Natural killer cell (primary cell): ENCODE measurements around the gene VAV3. TPM values are rescaled to one million over a fixed set of nuclear protein-coding genes. Genes with fewer than 3 reads are reported as not detected.

Experiments
- ATAC-seq, 3 donors: fragments of 150-1000 bp in 2 of 3; fragments of 200-7000 bp in 1 of 3; cut with Tn5 transposase; 1 replicate in 1 of 3; 2 replicates in 2 of 3; pipeline ENCODE4 v1.10.0; 2021; ENCODE audit warnings: mild to moderate bottlenecking in 2 of 3, moderate library complexity in 2 of 3
- DNase-seq, 2 donors: peaks; one replicate each; pipeline versions ENCODE4 v3.0.0 to v3.0.0-alpha.2; 2013 to 2021; ENCODE audit warnings: mixed read lengths in 1 of 2
- H3K27ac ChIP-seq: one replicate; pipeline ENCODE4 v1.5.1; 2013; ENCODE audit warnings: mild to moderate bottlenecking, low read length
- H3K27me3 ChIP-seq: one replicate; pipeline ENCODE4 v1.6.1; 2013; ENCODE audit warnings: low read length; ENCODE audit not compliant: control insufficient read depth, insufficient read depth
- H3K36me3 ChIP-seq: one replicate; pipeline ENCODE4 v1.6.1; 2013; ENCODE audit warnings: low read length; ENCODE audit not compliant: control insufficient read depth, insufficient read depth
- H3K4me1 ChIP-seq: one replicate; pipeline ENCODE4 v1.6.1; 2013; ENCODE audit warnings: low read length; ENCODE audit not compliant: control insufficient read depth, insufficient read depth
- H3K4me3 ChIP-seq: one replicate; pipeline ENCODE4 v1.5.1; 2013; ENCODE audit warnings: low read length
- H3K9me3 ChIP-seq: one replicate; pipeline ENCODE4 v1.6.1; 2013; ENCODE audit warnings: low read length; ENCODE audit not compliant: control insufficient read depth, insufficient read depth
- H3K27ac Mint-ChIP-seq, 2 donors: one replicate each; pipeline ENCODE4 v1.8.0; 2022; ENCODE audit warnings: mild to moderate bottlenecking in 2 of 2, mixed read lengths in 2 of 2, moderate library complexity in 1 of 2
- H3K27me3 Mint-ChIP-seq, 2 donors: one replicate each; pipeline ENCODE4 v1.8.0; 2022; ENCODE audit warnings: low read depth in 2 of 2, mixed read lengths in 2 of 2
- H3K36me3 Mint-ChIP-seq: one replicate; pipeline ENCODE4 v1.8.0; 2022; ENCODE audit warnings: mixed read lengths
- H3K4me1 Mint-ChIP-seq, 2 donors: one replicate each; pipeline ENCODE4 v1.8.0; 2022; ENCODE audit warnings: mixed read lengths in 2 of 2
- H3K4me3 Mint-ChIP-seq: one replicate; pipeline ENCODE4 v1.8.0; 2022; ENCODE audit warnings: mild to moderate bottlenecking, moderate library complexity, mixed read lengths
- H3K9me3 Mint-ChIP-seq, 2 donors: one replicate each; pipeline ENCODE4 v1.8.0; 2022; ENCODE audit warnings: mixed read lengths in 2 of 2
- CTCF ChIP-seq: fragments of 200-600 bp; IDR thresholded peaks from one replicate; pipeline ENCODE4 v1.8.0; 2022; ENCODE audit warnings: antibody characterized with exemption
- WGBS: methylation state at CpG from one replicate; pipeline ENCODE4 v1.1.7; 2013; ENCODE audit warnings: missing lambda C conversion rate; ENCODE audit not compliant: insufficient coverage; 5-methylcytosine and 5-hydroxymethylcytosine counted together
- intact Hi-C: fragments of 100-400 bp; cut with micrococcal nuclease; formaldehyde crosslinking; loops from one replicate; pipeline ENCODE4 v1.14.2; 2022
- total RNA-seq, 4 donors: library from RNA; stranded (reverse); fragments of 120-200 nt in 1 of 4; gene quantifications; one replicate each; pipeline versions ENCODE4 v1.2.3 to v1.2.4, GENCODE V29; 2013 to 2022

Gene VAV3
- total RNA-seq, 3 donors from 2014 or later (not counting 1 experiment from before 2014, with no cell fraction given): 95.8 to 101 (median 96.6) TPM

DNA sequence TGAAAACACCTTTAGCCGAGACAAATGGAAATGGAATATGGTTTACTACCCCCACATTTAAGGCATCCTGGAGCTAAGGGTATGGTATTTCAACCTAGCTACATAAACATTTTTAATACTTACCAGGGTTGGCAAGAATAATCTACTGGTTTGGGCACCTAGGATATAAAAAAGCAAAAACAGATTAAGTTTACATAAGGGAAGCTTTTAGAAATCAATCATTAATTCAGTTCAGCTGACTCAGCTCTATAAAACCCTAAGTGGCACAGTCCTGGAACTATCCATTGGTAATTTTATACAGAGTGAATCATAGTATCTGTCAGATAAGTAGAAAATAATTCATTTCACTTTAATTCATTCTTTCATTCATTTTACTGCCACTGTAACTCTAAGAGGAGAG, 355.2 kb downstream of the VAV3 start:
- Histone ChIP-seq H3K36me3 (peaks cover 12% of the 10 kb centered on the region), H3K27me3 (no peaks in the 10 kb centered on the region), H3K4me3 (no peak overlapping the region), H3K4me1 (no peaks in the 10 kb centered on the region), H3K9me3 (no peaks in the 10 kb centered on the region), H3K27ac (no peak overlapping the region)
- Mint-ChIP-seq H3K27ac (no peak overlapping the region), H3K4me1 (peaks cover 8 to 9% of the 10 kb centered on the region in 2 donors), H3K4me3 (no peak overlapping the region), H3K36me3 (peaks cover 26% of the 10 kb centered on the region), H3K9me3 (peaks cover 5 to 7% of the 10 kb centered on the region in 2 donors), H3K27me3 (no peaks in the 10 kb centered on the region)
- ATAC-seq (no peak), DNase-seq (no peak)
- intact Hi-C loops: no loop called here
- no CpG with 5 or more reads among the region's 1 CpG for WGBS
- TF ChIP-seq CTCF: no peak

- H3K9me3 ChIP-seq: no peaks in the 10 kb centered on the region
- DNase-seq (no peak), ATAC-seq (no peak)
- Mint-ChIP-seq H3K36me3 (peaks cover 9% of the 10 kb centered on the region), H3K4me1 (peaks cover 24% of the 10 kb centered on the region in 2 donors), H3K4me3 (no peak overlapping the region), H3K27me3 (no peaks in the 10 kb centered on the region), H3K9me3 (no peaks in the 10 kb centered on the region), H3K27ac (peak overlapping the region; percentile 5 to 24)
- TF ChIP-seq CTCF: no peak
- peaks cover 17% of the 10 kb centered on the region for H3K36me3 ChIP-seq
- no peak overlapping the region for H3K27ac ChIP-seq
- no peaks in the 10 kb centered on the region for H3K4me1 ChIP-seq
- H3K4me3 ChIP-seq: no peak overlapping the region
- no peaks in the 10 kb centered on the region for H3K27me3 ChIP-seq
- intact Hi-C loops: no loop called here
Measured at GRCh38 chr1:107604825-107605224, 360.2 kb downstream of the VAV3 start.

GRCh38 chr1:107600607-107601160, 364.3 kb downstream of the VAV3 start:
- TF ChIP-seq CTCF: no peak
- H3K4me3 ChIP-seq: no peak overlapping the region
- peaks cover 31% of the 10 kb centered on the region for H3K36me3 ChIP-seq
- H3K27ac ChIP-seq: no peak overlapping the region
- no peak for DNase-seq
- H3K4me1 Mint-ChIP-seq: peaks cover 23 to 24% of the 10 kb centered on the region in 2 donors
- H3K27me3 Mint-ChIP-seq: no peaks in the 10 kb centered on the region
- no peaks in the 10 kb centered on the region for H3K9me3 ChIP-seq
- ATAC-seq: no peak
- H3K27me3 ChIP-seq: no peaks in the 10 kb centered on the region
- no peaks in the 10 kb centered on the region for H3K4me1 ChIP-seq
- intact Hi-C loops: no loop called here
- no peaks in the 10 kb centered on the region for H3K9me3 Mint-ChIP-seq
- WGBS: 85% methylated on average over 3 of the region's 3 CpGs
- H3K4me3 Mint-ChIP-seq: no peak overlapping the region
- peak overlapping the region; percentile 45 to 63 for H3K27ac Mint-ChIP-seq
- H3K36me3 Mint-ChIP-seq: no peaks in the 10 kb centered on the region

- H3K27me3 ChIP-seq: no peaks in the 10 kb centered on the region
- no peaks in the 10 kb centered on the region for H3K4me1 ChIP-seq
- Mint-ChIP-seq H3K4me3 (no peak overlapping the region), H3K27me3 (no peaks in the 10 kb centered on the region), H3K36me3 (no peaks in the 10 kb centered on the region), H3K4me1 (peaks cover 20 to 30% of the 10 kb centered on the region in 2 donors), H3K27ac (peak overlapping the region in 1 of 2 donors; percentile 1), H3K9me3 (no peaks in the 10 kb centered on the region)
- peaks cover 37% of the 10 kb centered on the region for H3K36me3 ChIP-seq
- DNase-seq (no peak), ATAC-seq (no peak)
- H3K4me3 ChIP-seq: no peak overlapping the region
- WGBS: 94% methylated on average over 3 of the region's 3 CpGs
- no peaks in the 10 kb centered on the region for H3K9me3 ChIP-seq
- TF ChIP-seq CTCF: no peak
- intact Hi-C loops: no loop called here
- no peak overlapping the region for H3K27ac ChIP-seq
Measured at GRCh38 chr1:107599220-107599619, 365.8 kb downstream of the VAV3 start.
